Upper lobe of left lung (tissue), 4 donors: ENCODE data around the gene SND1.

Source experiments
- CTCF ChIP-seq, 6 experiments: fragments of 450-650 bp in 4 of 6; fragments of 200-600 bp in 2 of 6; sonication (generic) in 2 of 6; IDR thresholded peaks; one replicate each; pipeline ENCODE4 v1.5.1; 2016 to 2019; ENCODE audit warnings: antibody characterized with exemption in 6 of 6
- POLR2A ChIP-seq, 4 donors: fragments of 450-650 bp; IDR thresholded peaks; one replicate each; pipeline ENCODE4 v1.5.1; 2016 to 2017; ENCODE audit warnings: antibody characterized with exemption in 4 of 4, mild to moderate bottlenecking in 2 of 4
- POLR2AphosphoS5 ChIP-seq, 2 donors: sonication (generic); formaldehyde crosslinking; IDR thresholded peaks; one replicate each; pipeline ENCODE4 v1.5.1; 2017; ENCODE audit warnings: antibody characterized with exemption in 2 of 2

DNA sequence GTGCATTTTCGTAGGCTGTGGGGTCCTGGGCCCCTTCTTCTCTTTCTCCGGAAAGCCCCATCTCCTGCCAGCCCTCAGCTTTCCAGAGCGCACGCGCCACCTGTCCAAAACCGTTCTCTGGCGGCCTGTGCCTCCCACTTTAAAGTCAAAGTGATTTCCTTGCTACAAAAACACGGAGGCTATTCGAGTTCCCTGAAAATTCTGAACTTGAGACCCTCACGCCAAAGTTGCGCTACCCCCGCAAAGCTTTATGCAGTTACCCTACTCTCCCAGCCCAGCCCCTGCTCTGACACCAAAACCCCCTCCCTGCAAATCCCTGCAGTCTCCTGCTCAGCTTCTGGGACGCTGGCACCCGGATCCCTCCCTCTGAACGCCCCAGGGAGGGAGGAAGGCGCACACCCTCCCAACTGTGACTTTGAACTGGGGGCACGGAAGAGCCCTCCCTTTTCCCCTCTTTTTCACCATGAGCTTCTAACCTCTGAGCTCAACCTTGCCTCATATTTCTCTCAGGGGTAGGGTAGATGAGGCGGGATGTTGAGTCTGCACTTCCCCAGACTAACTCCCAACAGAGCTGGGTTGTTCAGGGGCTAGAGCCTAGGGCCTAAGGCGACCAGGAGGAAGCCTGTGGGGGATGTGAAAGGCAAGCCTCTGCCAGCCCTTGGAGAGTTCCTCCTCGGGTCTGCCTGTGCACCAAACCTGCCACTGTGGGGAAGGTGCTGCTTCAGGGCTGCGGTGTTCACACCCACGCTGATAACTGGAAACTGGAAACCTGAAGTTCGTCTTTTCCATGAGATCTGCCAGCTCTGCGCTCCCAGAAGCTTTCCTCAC lies 31.4 kb upstream of the SND1 start:
- TF ChIP-seq CTCF (IDR thresholded peaks at IDR 0.05) = no peak
- TF ChIP-seq POLR2AphosphoS5 (IDR thresholded peaks at IDR 0.05) = no peak
- no peak for TF ChIP-seq POLR2A (IDR thresholded peaks at IDR 0.05)
